HG03196 (cell line): Measurements from ENCODE around the gene TRPC4.
"Not testable (repeated sequence)": the region's sequence is repeated elsewhere in the genome, so short reads cannot be mapped to it uniquely, and the experiment has no call there.

Experiments used
- ATAC-seq: cut with Tn5 transposase; IDR thresholded peaks from one replicate; pipeline ENCODE4 v1.9.1; 2021; ENCODE audit not compliant: unreplicated experiment

TRPC4 gene

GRCh38 chr13:37835392-37835791, 34.2 kb downstream of the TRPC4 start:
- ATAC-seq = no peak

- ATAC-seq = no peak
Observed at GRCh38 chr13:37833411-37833810, 36.2 kb downstream of the TRPC4 start.

- no peak for ATAC-seq
Observed at GRCh38 chr13:37816276-37816675, 53.3 kb downstream of the TRPC4 start.

- ATAC-seq = no peak
Observed at GRCh38 chr13:37811441-37811840, 58.1 kb downstream of the TRPC4 start.

GRCh38 chr13:37806666-37807065, 62.9 kb downstream of the TRPC4 start:
- ATAC-seq = no peak

- no peak for ATAC-seq
Observed at GRCh38 chr13:37797631-37798030, 71.9 kb downstream of the TRPC4 start.

GRCh38 chr13:37796795-37797194, 72.8 kb downstream of the TRPC4 start:
- not testable (repeated sequence) for ATAC-seq

- no peak for ATAC-seq
Observed at GRCh38 chr13:37795326-37795725, 74.2 kb downstream of the TRPC4 start.

- no peak for ATAC-seq
Observed at GRCh38 chr13:37791699-37792098, 77.9 kb downstream of the TRPC4 start.

- ATAC-seq = no peak
Observed at GRCh38 chr13:37788346-37788745, 81.2 kb downstream of the TRPC4 start.

GRCh38 chr13:37777676-37778075, 91.9 kb downstream of the TRPC4 start:
- ATAC-seq = no peak

- ATAC-seq = no peak
Observed at GRCh38 chr13:37775871-37776270, 93.7 kb downstream of the TRPC4 start.

GRCh38 chr13:37772644-37773043, 96.9 kb downstream of the TRPC4 start:
- no peak for ATAC-seq

GRCh38 chr13:37769545-37769944, 100.0 kb downstream of the TRPC4 start:
- no peak for ATAC-seq

- ATAC-seq = no peak
Observed at GRCh38 chr13:37769078-37769477, 100.5 kb downstream of the TRPC4 start.

- ATAC-seq = no peak
Observed at GRCh38 chr13:37766502-37766901, 103.1 kb downstream of the TRPC4 start.

- no peak for ATAC-seq
Observed at GRCh38 chr13:37755349-37755748, 114.2 kb downstream of the TRPC4 start.

GRCh38 chr13:37753776-37754175, 115.8 kb downstream of the TRPC4 start:
- ATAC-seq = no peak

- no peak for ATAC-seq
Observed at GRCh38 chr13:37752146-37752545, 117.4 kb downstream of the TRPC4 start.

- ATAC-seq = no peak
Observed at GRCh38 chr13:37751025-37751424, 118.5 kb downstream of the TRPC4 start.

- no peak for ATAC-seq
Observed at GRCh38 chr13:37748913-37749312, 120.7 kb downstream of the TRPC4 start.

GRCh38 chr13:37747071-37747612, 122.4 kb downstream of the TRPC4 start:
- no peak for ATAC-seq

- ATAC-seq = no peak
Observed at GRCh38 chr13:37741536-37741935, 128.0 kb downstream of the TRPC4 start.

GRCh38 chr13:37736045-37736444, 133.5 kb downstream of the TRPC4 start:
- no peak for ATAC-seq
